GM23248 (cell line): ENCODE data around the gene EHMT1. TPM values are rescaled to one million over a fixed set of nuclear protein-coding genes. Genes with fewer than 3 reads are reported as not detected.

Experiments
- DNase-seq: peaks from one replicate; pipeline ENCODE4 v3.0.0-alpha.2; 2015
- H2AFZ ChIP-seq: fragments of 200-600 bp; sonication (generic); 2 replicates; pipeline ENCODE4 v1.6.1; 2016; ENCODE audit warnings: antibody characterized with exemption
- H3F3A ChIP-seq: fragments of 200-600 bp; sonication (generic); 2 replicates; pipeline ENCODE4 v1.6.1; 2016; ENCODE audit warnings: mild to moderate bottlenecking, antibody characterized with exemption, mixed run types; ENCODE audit not compliant: insufficient read depth
- H3K27ac ChIP-seq: fragments of 200-600 bp; sonication (generic); 2 replicates; pipeline ENCODE4 v1.5.1; 2016; ENCODE audit warnings: mild to moderate bottlenecking
- H3K27me3 ChIP-seq: fragments of 200-600 bp; sonication (generic); replicated peaks from 2 replicates; pipeline ENCODE4 v1.6.1; 2016; ENCODE audit warnings: mild to moderate bottlenecking; ENCODE audit not compliant: insufficient read depth
- H3K36me3 ChIP-seq: fragments of 200-600 bp; sonication (generic); 2 replicates; pipeline ENCODE4 v1.6.1; 2016; ENCODE audit warnings: low read depth, mild to moderate bottlenecking
- H3K4me1 ChIP-seq: fragments of 200-600 bp; sonication (generic); 2 replicates; pipeline ENCODE4 v1.6.1; 2016; ENCODE audit warnings: mild to moderate bottlenecking; ENCODE audit not compliant: insufficient read depth
- H3K4me2 ChIP-seq: fragments of 200-600 bp; sonication (generic); one replicate; pipeline ENCODE4 v1.6.1; 2016; ENCODE audit warnings: mild to moderate bottlenecking; ENCODE audit not compliant: unreplicated experiment
- H3K4me3 ChIP-seq: fragments of 200-600 bp; sonication (generic); 2 replicates; pipeline ENCODE4 v1.5.1; 2016; ENCODE audit warnings: mild to moderate bottlenecking
- H3K79me2 ChIP-seq: fragments of 200-600 bp; sonication (generic); 2 replicates; pipeline ENCODE4 v1.6.1; 2016; ENCODE audit warnings: mild to moderate bottlenecking; ENCODE audit not compliant: insufficient read depth
- H3K9ac ChIP-seq: fragments of 200-600 bp; sonication (generic); 2 replicates; pipeline ENCODE4 v1.6.1; 2016; ENCODE audit warnings: mild to moderate bottlenecking
- H3K9me2 ChIP-seq: fragments of 200-600 bp; sonication (generic); 2 replicates; pipeline ENCODE4 v1.6.1; 2016; ENCODE audit warnings: mixed run types, mild to moderate bottlenecking, moderate library complexity; ENCODE audit not compliant: insufficient read depth
- H3K9me3 ChIP-seq: fragments of 200-600 bp; sonication (generic); one replicate; pipeline ENCODE4 v1.6.1; 2017; ENCODE audit warnings: low read depth
- H4K20me1 ChIP-seq: fragments of 200-600 bp; sonication (generic); 2 replicates; pipeline ENCODE4 v1.6.0; 2016; ENCODE audit not compliant: insufficient read depth
- EZH2 ChIP-seq: fragments of 200-600 bp; sonication (generic); IDR thresholded peaks from 2 replicates; pipeline ENCODE4 v1.6.1; 2018; ENCODE audit warnings: antibody characterized with exemption, mild to moderate bottlenecking; ENCODE audit not compliant: insufficient read depth, poor library complexity, severe bottlenecking
- EZH2phosphoT487 ChIP-seq: fragments of 200-600 bp; sonication (generic); IDR thresholded peaks from 2 replicates; pipeline ENCODE4 v1.6.1; 2018; ENCODE audit warnings: antibody characterized with exemption, moderate library complexity, mild to moderate bottlenecking, low read depth; ENCODE audit not compliant: insufficient read depth
- WGBS, 2 experiments: methylation state at CpG; one replicate each; pipeline ENCODE4 v1.1.6; 2015 to 2017; ENCODE audit warnings: low lambda C conversion rate in 2 of 2, low coverage in 1 of 2; ENCODE audit errors: missing lambda C conversion rate in 2 of 2; 5-methylcytosine and 5-hydroxymethylcytosine counted together
- in situ Hi-C: fragments of 300-500 bp; cut with MboI; formaldehyde crosslinking; loops from 2 replicates; pipeline ENCODE4 v1.15.0; 2020
- polyA plus RNA-seq: library from polyadenylated mRNA; unstranded; fragments of >200 nt; fragmentation: Nextera tagmentation; extraction: Ambion mirVana; gene quantifications from 2 replicates; pipeline ENCODE4 v1.2.1, GENCODE V29; 2016
- total RNA-seq: library from RNA; depleted of rRNA; stranded (reverse); fragments of >200 nt; shearing (Covaris generic); gene quantifications from 2 replicates; pipeline ENCODE4 v1.2.3, GENCODE V29; 2014

Gene EHMT1
- total and polyA plus RNA-seq, 2 experiments from 2014 or later, result 26.8 to 31.0 TPM

DNA sequence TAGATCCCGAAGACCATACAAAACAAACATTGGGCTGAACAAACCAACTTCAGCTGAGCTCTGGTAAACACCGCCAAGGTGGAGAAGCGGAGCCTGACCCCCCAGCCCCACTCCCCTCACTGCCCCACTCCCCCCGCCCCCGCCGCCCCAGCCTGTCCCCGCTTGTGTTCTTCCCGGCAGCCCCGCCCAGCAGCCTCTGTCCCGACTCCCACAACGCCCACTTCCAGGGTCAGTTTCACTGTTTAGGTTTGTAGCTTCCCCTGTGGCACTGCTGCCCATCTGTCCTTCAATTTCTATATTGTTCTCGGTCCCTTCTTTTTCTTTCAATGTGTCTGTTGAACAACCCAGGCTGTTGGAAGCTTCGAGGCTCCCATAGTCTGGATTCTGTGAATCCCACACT, 146.7 kb downstream of the EHMT1 start:
- Histone ChIP-seq H3F3A (no peaks in the 10 kb centered on the region), H3K4me1 (no peaks in the 10 kb centered on the region), H4K20me1 (no peaks in the 10 kb centered on the region), H3K36me3 (peaks cover 22% of the 10 kb centered on the region; the same call in 1 of the 2 replicates), H3K4me2 (no peak overlapping the region), H2AFZ (no peak overlapping the region), H3K9ac (no peak overlapping the region), H3K4me3 (no peak overlapping the region), H3K27me3 (no peaks in the 10 kb centered on the region), H3K79me2 (peaks cover 11% of the 10 kb centered on the region), H3K27ac (no peak overlapping the region), H3K9me3 (no peaks in the 10 kb centered on the region), H3K9me2 (no peaks in the 10 kb centered on the region)
- WGBS, 2 experiments, result 46% methylated on average over 7 to 13 of the region's 13 CpGs
- TF ChIP-seq EZH2phosphoT487 (no peak), EZH2 (no peak)
- DNase-seq, result no peak
- in situ Hi-C loops, result no loop called here

DNA sequence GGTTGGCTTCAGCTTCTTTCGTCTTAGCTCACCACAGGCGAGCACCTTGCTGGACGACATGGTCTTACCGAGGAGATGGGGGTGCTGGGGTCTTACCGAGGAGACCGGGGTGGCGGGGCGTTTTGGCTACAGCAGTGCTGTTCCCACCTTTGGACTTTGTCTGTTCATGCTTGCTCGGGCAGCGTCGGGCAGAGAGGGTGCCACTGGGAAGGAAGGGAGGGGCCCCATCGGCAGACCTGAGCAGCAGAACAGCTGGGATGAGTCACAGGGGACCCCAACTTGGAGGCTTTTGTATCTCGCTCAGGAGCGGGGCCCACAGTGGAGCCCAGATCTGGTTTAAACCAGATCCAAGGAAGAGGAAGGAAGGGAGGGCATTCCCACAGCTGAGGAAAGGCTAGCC, 152.8 kb downstream of the EHMT1 start:
- no peak overlapping the region for H3K4me2 ChIP-seq
- no peak overlapping the region for H3K9ac ChIP-seq
- no peak overlapping the region for H2AFZ ChIP-seq
- H3K79me2 ChIP-seq, result no peaks in the 10 kb centered on the region; the same call in none of the 2 replicates
- in situ Hi-C loops, result no loop called here
- H3K9me2 ChIP-seq, result no peaks in the 10 kb centered on the region
- no peaks in the 10 kb centered on the region for H3F3A ChIP-seq
- DNase-seq, result no peak
- H3K27ac ChIP-seq, result no peak overlapping the region
- no peaks in the 10 kb centered on the region for H3K27me3 ChIP-seq
- WGBS, 2 experiments, result 93 to 95% methylated on average over 14 of the region's 14 CpGs
- H3K36me3 ChIP-seq, result peaks cover 6% of the 10 kb centered on the region; the same call in 1 of the 2 replicates
- H4K20me1 ChIP-seq, result no peaks in the 10 kb centered on the region
- TF ChIP-seq EZH2, result no peak
- TF ChIP-seq EZH2phosphoT487, result no peak
- no peak overlapping the region for H3K4me3 ChIP-seq
- no peaks in the 10 kb centered on the region for H3K9me3 ChIP-seq
- no peaks in the 10 kb centered on the region for H3K4me1 ChIP-seq

DNA sequence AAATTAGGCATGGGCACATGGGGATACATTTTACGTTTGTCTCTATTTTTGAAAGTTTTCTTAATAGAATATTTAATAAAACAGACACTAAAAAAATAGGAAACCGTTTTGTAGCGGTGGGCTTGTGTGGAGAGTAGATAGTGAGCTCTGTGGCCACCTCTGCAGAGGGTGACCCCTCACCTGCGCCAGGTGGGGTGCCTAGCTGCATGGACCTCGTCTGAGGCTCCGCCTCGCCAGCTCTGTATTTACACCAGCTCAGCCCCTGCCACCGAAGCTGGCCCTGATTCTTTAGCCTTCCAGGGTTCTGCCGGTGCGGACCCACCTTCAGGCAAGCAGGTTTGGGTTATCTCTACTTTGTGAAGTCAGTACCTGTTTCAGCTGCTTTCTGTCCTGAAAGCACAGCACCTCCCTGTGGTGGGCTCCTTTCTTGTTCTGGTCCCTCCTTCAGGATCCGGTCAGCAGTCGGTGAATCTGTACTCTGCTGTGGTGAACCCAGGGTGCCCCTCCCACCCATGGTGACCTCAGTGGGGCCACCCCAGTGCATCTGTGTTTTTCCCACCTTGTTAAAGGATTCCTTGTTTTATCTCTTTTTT, 153.6 kb downstream of the EHMT1 start:
- Histone ChIP-seq H2AFZ (no peak overlapping the region), H3F3A (no peaks in the 10 kb centered on the region), H3K4me2 (no peak overlapping the region), H3K4me3 (no peak overlapping the region), H3K79me2 (no peaks in the 10 kb centered on the region; the same call in 1 of the 2 replicates), H4K20me1 (no peaks in the 10 kb centered on the region), H3K9me3 (no peaks in the 10 kb centered on the region), H3K4me1 (no peaks in the 10 kb centered on the region), H3K36me3 (peaks cover 1% of the 10 kb centered on the region; the same call in 1 of the 2 replicates), H3K27ac (no peak overlapping the region), H3K9ac (no peak overlapping the region), H3K27me3 (no peaks in the 10 kb centered on the region), H3K9me2 (no peaks in the 10 kb centered on the region)
- DNase-seq, result peak; percentile 5
- in situ Hi-C loops, result no loop called here
- TF ChIP-seq EZH2phosphoT487 (no peak), EZH2 (no peak)
- 76% methylated on average over 12 of the region's 12 CpGs for WGBS, 2 experiments

DNA sequence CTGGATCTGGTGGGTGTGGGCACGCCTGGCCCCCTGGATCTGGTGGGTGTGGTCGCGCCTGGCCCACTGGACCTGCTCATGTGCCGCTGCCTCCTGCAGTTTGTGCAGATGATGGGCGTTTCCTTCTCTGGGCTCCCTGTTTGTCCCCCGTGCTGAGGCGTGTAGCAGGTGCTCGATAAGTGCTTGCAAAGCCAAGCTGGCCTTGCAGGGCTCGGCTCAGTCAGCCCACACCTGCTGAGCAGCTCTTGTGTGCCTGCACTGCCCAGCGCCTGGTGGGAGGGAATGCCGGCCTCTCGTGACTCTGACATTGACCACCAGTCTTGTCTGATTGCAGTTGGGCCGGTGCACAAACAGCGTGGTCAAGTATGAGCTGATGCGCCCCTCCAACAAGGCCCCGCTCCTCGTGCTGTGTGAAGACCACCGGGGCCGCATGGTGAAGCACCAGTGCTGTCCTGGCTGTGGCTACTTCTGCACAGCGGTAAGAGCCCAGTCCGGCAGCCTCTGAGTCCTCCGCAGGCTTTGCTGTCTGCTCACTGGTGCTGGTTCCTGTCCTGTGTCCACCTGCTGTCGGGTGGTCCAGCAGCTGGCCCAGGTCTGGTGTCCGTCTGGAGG, 156.1 kb downstream of the EHMT1 start:
- Histone ChIP-seq H3K36me3 (no peaks in the 10 kb centered on the region; the same call in 1 of the 2 replicates), H3K4me3 (no peak overlapping the region)

More for the DNA sequence above, 156.1 kb downstream of the EHMT1 start:
- no peaks in the 10 kb centered on the region for H3F3A ChIP-seq
- H3K9ac ChIP-seq, result no peak overlapping the region
- H4K20me1 ChIP-seq, result no peaks in the 10 kb centered on the region
- DNase-seq, result no peak
- no peak overlapping the region for H3K4me2 ChIP-seq
- no peaks in the 10 kb centered on the region for H3K4me1 ChIP-seq
- in situ Hi-C loops, result no loop called here
- H3K9me2 ChIP-seq, result no peaks in the 10 kb centered on the region
- H2AFZ ChIP-seq, result no peak overlapping the region
- no peaks in the 10 kb centered on the region for H3K27me3 ChIP-seq
- no peak overlapping the region for H3K27ac ChIP-seq
- H3K9me3 ChIP-seq, result no peaks in the 10 kb centered on the region
- no peak for TF ChIP-seq EZH2phosphoT487
- TF ChIP-seq EZH2, result no peak
- H3K79me2 ChIP-seq, result no peaks in the 10 kb centered on the region; the same call in 1 of the 2 replicates
- 91 to 95% methylated on average over 14 to 24 of the region's 24 CpGs for WGBS, 2 experiments
